Measurements from ENCODE around the gene PLEKHA6.
A peak's percentile ranks its signal among the peaks of the same experiment; 100 is the strongest.

Gene PLEKHA6

GRCh38 chr1:204380293-204380831 lies 20.6 kb upstream of the PLEKHA6 start:
- no peak for DNase-seq (ENCODE audit: low read depth in 4 of 4, low spot score in 1 of 4)

GRCh38 chr1:204377800-204378668 lies 18.3 kb upstream of the PLEKHA6 start:
- peak in 2 of 4 experiments; percentile 21 to 28 for DNase-seq (ENCODE audit: low read depth in 4 of 4, low spot score in 1 of 4)

- DNase-seq (ENCODE audit: low read depth in 4 of 4, low spot score in 1 of 4), result no peak
Observed at GRCh38 chr1:204376919-204377799, 17.4 kb upstream of the PLEKHA6 start.

GRCh38 chr1:204376465-204376864 lies 16.7 kb upstream of the PLEKHA6 start:
- DNase-seq (ENCODE audit: low read depth in 4 of 4, low spot score in 1 of 4), result no peak

GRCh38 chr1:204373911-204374310 lies 14.2 kb upstream of the PLEKHA6 start:
- no peak for DNase-seq (ENCODE audit: low read depth in 4 of 4, low spot score in 1 of 4)

GRCh38 chr1:204370176-204370575 lies 10.4 kb upstream of the PLEKHA6 start:
- no peak for DNase-seq (ENCODE audit: low read depth in 4 of 4, low spot score in 1 of 4)

- no peak for DNase-seq (ENCODE audit: low read depth in 4 of 4, low spot score in 1 of 4)
Observed at GRCh38 chr1:204368996-204369726, 9.4 kb upstream of the PLEKHA6 start.

- DNase-seq (ENCODE audit: low read depth in 4 of 4, low spot score in 1 of 4), result no peak
Observed at GRCh38 chr1:204367956-204368355, 8.2 kb upstream of the PLEKHA6 start.

GRCh38 chr1:204367193-204367858 lies 7.6 kb upstream of the PLEKHA6 start:
- no peak for DNase-seq (ENCODE audit: low read depth in 4 of 4, low spot score in 1 of 4)

- no peak for DNase-seq (ENCODE audit: low read depth in 4 of 4, low spot score in 1 of 4)
Observed at GRCh38 chr1:204366759-204367158, 7.0 kb upstream of the PLEKHA6 start.

- peak; percentile 28 to 60 (median 48) for DNase-seq (ENCODE audit: low read depth in 4 of 4, low spot score in 1 of 4)
Observed at GRCh38 chr1:204363335-204364114, 3.8 kb upstream of the PLEKHA6 start.

- no peak for DNase-seq (ENCODE audit: low read depth in 4 of 4, low spot score in 1 of 4)
Observed at GRCh38 chr1:204362984-204363334, 3.2 kb upstream of the PLEKHA6 start.

- no peak for DNase-seq (ENCODE audit: low read depth in 4 of 4, low spot score in 1 of 4)
Observed at GRCh38 chr1:204361781-204362180, 2.1 kb upstream of the PLEKHA6 start.

GRCh38 chr1:204361341-204361771 lies 1.6 kb upstream of the PLEKHA6 start:
- no peak for DNase-seq (ENCODE audit: low read depth in 4 of 4, low spot score in 1 of 4)

- DNase-seq (ENCODE audit: low read depth in 4 of 4, low spot score in 1 of 4), result no peak
Observed at GRCh38 chr1:204360314-204360713, 585 bp upstream of the PLEKHA6 start.

- no peak for DNase-seq (ENCODE audit: low read depth in 4 of 4, low spot score in 1 of 4)
Observed at GRCh38 chr1:204359131-204359473, 627 bp downstream of the PLEKHA6 start.

- no peak for DNase-seq (ENCODE audit: low read depth in 4 of 4, low spot score in 1 of 4)
Observed at GRCh38 chr1:204358605-204359004, 1.1 kb downstream of the PLEKHA6 start.

GRCh38 chr1:204357551-204358490 lies 1.9 kb downstream of the PLEKHA6 start:
- no peak for DNase-seq (ENCODE audit: low read depth in 4 of 4, low spot score in 1 of 4)

GRCh38 chr1:204356997-204357396 lies 2.7 kb downstream of the PLEKHA6 start:
- no peak for DNase-seq (ENCODE audit: low read depth in 4 of 4, low spot score in 1 of 4)

Data from stimulated activated CD4-positive, alpha-beta T cell treated with anti-CD3 and anti-CD28 coated beads, Interleukin-1b, Interleukin-23, amount 100 ng/mL, for 24 hours (primary cell).